Cardiac muscle cell (in vitro differentiated cells and primary cell): ENCODE measurements around the gene RERE. TPM values are rescaled to one million over a fixed set of nuclear protein-coding genes. Genes with fewer than 3 reads are reported as not detected.
A peak's percentile ranks its signal among the peaks of the same experiment; 100 is the strongest.

Experiments
- DNase-seq, 2 donors: peaks; one replicate each; pipeline versions ENCODE4 v3.0.0 to v3.0.0-alpha.2; 2010 to 2017; ENCODE audit warnings: low read depth in 1 of 2, low spot score in 1 of 2
- H3K27ac ChIP-seq: fragments of 200-600 bp; sonication (generic); 2 replicates; pipeline ENCODE4 v1.5.1; 2016
- H3K27me3 ChIP-seq: fragments of 200-600 bp; sonication (generic); 2 replicates; pipeline ENCODE4 v1.6.0; 2016; ENCODE audit warnings: control low read depth
- H3K36me3 ChIP-seq: fragments of 200-600 bp; sonication (generic); 2 replicates; pipeline ENCODE4 v1.5.1; 2016; ENCODE audit warnings: control low read depth
- H3K4me1 ChIP-seq: fragments of 200-600 bp; sonication (generic); 2 replicates; pipeline ENCODE4 v1.8.1; 2017; ENCODE audit warnings: low read depth, mild to moderate bottlenecking, mixed run types
- H3K4me3 ChIP-seq: fragments of 200-600 bp; sonication (generic); 2 replicates; pipeline ENCODE4 v1.5.1; 2016; ENCODE audit warnings: mild to moderate bottlenecking
- H3K9me3 ChIP-seq: fragments of 200-600 bp; sonication (generic); 2 replicates; pipeline ENCODE4 v1.5.1; 2017; ENCODE audit warnings: low read depth, mild to moderate bottlenecking, control low read depth
- CTCF ChIP-seq: IDR thresholded peaks from 2 replicates; pipeline ENCODE4 v1.5.1; 2012; ENCODE audit warnings: low read depth, mild to moderate bottlenecking, low read length
- polyA plus RNA-seq: library from polyadenylated mRNA; unstranded; fragments of >200 nt; fragmentation: Nextera tagmentation; extraction: Ambion mirVana; gene quantifications from 2 replicates; pipeline ENCODE4 v1.2.1, GENCODE V29; 2016
- total RNA-seq: library from RNA; depleted of rRNA; stranded (reverse); fragments of >200 nt; gene quantifications from 2 replicates; pipeline ENCODE4 v1.2.3, GENCODE V29; 2016

RERE gene
- total and polyA plus RNA-seq, 2 experiments from 2014 or later = 72.5 to 81.0 TPM

- Histone ChIP-seq H3K27ac (no peak overlapping the region), H3K36me3 (peaks cover 22% of the 10 kb centered on the region), H3K4me1 (no peaks in the 10 kb centered on the region), H3K4me3 (no peak overlapping the region), H3K27me3 (no peaks in the 10 kb centered on the region), H3K9me3 (no peaks in the 10 kb centered on the region)
- DNase-seq = no peak
- TF ChIP-seq CTCF = no peak
Observed at GRCh38 chr1:8540971-8541370, 276.5 kb downstream of the RERE start.

- H3K9me3 ChIP-seq = no peaks in the 10 kb centered on the region
- TF ChIP-seq CTCF = no peak
- no peak overlapping the region for H3K4me3 ChIP-seq
- peaks cover 22% of the 10 kb centered on the region for H3K36me3 ChIP-seq
- no peaks in the 10 kb centered on the region for H3K4me1 ChIP-seq
- no peaks in the 10 kb centered on the region for H3K27me3 ChIP-seq
- H3K27ac ChIP-seq = no peak overlapping the region
- peak in 1 of 2 donors; percentile 52 for DNase-seq
Observed at GRCh38 chr1:8540261-8540941, 277.0 kb downstream of the RERE start.

GRCh38 chr1:8539683-8540082 is 277.8 kb downstream of the RERE start:
- Histone ChIP-seq H3K4me3 (no peak overlapping the region), H3K36me3 (peaks cover 22% of the 10 kb centered on the region), H3K4me1 (no peaks in the 10 kb centered on the region), H3K27ac (no peak overlapping the region), H3K9me3 (no peaks in the 10 kb centered on the region), H3K27me3 (no peaks in the 10 kb centered on the region)
- no peak for TF ChIP-seq CTCF
- DNase-seq = no peak

DNA sequence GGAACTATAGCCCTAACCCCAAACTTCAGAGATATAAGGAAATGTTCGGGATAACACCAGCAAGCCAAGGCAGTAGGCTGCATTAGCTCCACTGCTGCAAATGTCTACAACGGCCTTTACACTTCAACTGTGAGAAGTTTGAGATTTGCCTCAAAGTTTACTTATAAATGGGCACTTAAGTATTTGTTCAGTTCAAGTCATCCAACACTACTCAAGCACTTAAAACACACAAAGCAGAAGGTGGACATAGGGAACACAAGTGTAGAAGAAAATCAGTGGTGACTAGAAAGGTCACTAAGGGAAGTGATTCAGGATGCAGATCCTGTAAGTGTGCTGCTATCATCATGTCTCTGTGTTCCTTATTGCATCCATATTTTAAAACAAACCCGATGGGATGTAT is 278.9 kb downstream of the RERE start:
- no peak for DNase-seq
- H3K36me3 ChIP-seq = peaks cover 22% of the 10 kb centered on the region
- H3K27me3 ChIP-seq = no peaks in the 10 kb centered on the region
- H3K4me3 ChIP-seq = no peak overlapping the region
- peak overlapping the region; percentile 41 for H3K27ac ChIP-seq
- H3K4me1 ChIP-seq = no peaks in the 10 kb centered on the region
- H3K9me3 ChIP-seq = no peaks in the 10 kb centered on the region
- TF ChIP-seq CTCF = no peak

DNA sequence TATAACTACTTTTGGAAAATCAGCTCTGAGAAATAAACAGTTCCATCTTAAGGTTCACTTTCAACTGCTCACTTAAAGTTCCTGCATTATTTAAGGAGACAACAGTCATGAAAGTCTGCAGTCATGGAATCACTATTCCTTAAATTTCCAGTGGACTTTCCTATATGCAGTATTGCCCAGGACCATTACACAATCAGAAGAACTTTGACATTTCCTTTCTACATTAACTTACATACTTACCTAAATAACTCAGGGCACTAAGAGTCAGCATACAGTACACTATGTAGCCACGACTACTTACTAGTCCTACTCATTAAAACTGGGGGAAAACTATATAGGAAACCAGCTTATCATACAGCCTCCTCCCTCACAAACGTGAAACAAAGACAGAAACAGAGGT is 279.4 kb downstream of the RERE start:
- Histone ChIP-seq H3K36me3 (peaks cover 22% of the 10 kb centered on the region), H3K4me3 (no peak overlapping the region)
- TF ChIP-seq CTCF = no peak

More for the DNA sequence above, 279.4 kb downstream of the RERE start:
- Histone ChIP-seq H3K27ac (peak overlapping the region; percentile 41), H3K27me3 (no peaks in the 10 kb centered on the region), H3K4me1 (no peaks in the 10 kb centered on the region), H3K9me3 (no peaks in the 10 kb centered on the region)
- no peak for DNase-seq
